ENCODE measurements around the gene PRRG4. TPM values are rescaled to one million over a fixed set of nuclear protein-coding genes. Genes with fewer than 3 reads are reported as not detected.

PRRG4 gene
- total RNA-seq, 1 donor from 2014 or later, result under 0.01 TPM

DNA sequence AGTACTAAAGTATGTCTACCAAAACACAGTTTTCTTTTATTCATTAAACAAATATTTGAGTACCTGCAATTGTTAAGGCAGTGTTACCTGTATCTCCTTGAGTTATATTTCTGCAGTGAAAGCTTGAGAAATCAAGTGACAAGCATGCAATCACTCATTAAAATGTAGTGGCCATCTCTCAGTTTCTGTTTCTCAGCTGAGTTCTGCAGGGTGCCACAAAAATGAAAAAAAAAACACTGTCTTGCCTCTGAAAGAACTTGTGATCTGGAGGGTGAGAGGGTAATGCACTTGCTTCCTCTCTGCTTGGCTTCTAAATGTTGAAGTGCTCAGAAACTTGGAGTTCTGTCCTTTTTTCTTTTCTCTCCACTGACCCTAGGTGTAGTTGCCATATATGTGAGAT is 69.7 kb downstream of the PRRG4 start:
- no peaks in the 10 kb centered on the region for H3K9me3 ChIP-seq (ENCODE audit: control insufficient read depth in 3 of 3, low read length in 3 of 3)
- no peak overlapping the region for H3K27ac ChIP-seq (ENCODE audit: low read depth, low read length)
- no peaks in the 10 kb centered on the region for H3K27me3 ChIP-seq (ENCODE audit: control insufficient read depth in 3 of 3, insufficient read depth in 3 of 3, low read length in 3 of 3)

DNA sequence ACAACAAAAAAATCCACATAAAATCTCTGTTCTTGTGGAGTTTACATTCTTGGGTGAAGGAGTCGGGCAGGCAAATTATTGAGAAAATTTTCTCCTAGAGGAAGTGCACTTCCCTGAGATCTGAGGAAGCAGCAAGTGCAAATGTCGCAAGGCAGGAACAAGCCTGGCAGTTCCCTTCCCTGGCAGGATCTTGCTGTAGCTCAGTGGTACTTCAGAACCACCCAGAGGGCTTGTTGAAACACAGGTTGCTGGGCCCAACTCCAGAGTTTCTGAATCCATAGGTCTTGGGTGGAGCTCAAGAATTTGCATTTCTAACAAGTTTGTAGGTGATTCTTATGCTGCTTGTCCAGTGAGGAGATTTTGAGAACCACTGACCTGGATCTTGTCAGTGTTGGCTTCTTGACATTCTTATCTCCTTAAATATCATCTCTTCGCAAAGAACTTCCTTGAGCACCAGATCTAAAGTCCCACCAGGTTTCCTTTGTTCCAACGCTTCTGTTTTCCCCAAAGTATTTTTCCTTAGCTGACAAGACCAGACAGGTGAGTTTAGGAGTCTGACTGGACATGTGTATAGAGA is 72.5 kb downstream of the PRRG4 start:
- no peak overlapping the region for H3K27ac ChIP-seq (ENCODE audit: low read depth, low read length)
- peaks cover 0 to 5% (median 0%) of the 10 kb centered on the region in 3 donors for H3K4me1 ChIP-seq (ENCODE audit: control insufficient read depth in 3 of 3, insufficient read depth in 3 of 3, low read length in 3 of 3)
- no peaks in the 10 kb centered on the region for H3K27me3 ChIP-seq (ENCODE audit: control insufficient read depth in 3 of 3, insufficient read depth in 3 of 3, low read length in 3 of 3)
- H3K9ac ChIP-seq (ENCODE audit: low read depth in 1 of 3, low read length in 3 of 3), result no peak overlapping the region
- H3K36me3 ChIP-seq (ENCODE audit: control insufficient read depth in 3 of 3, insufficient read depth in 3 of 3, low read length in 3 of 3), result peaks cover 0 to 3% (median 2%) of the 10 kb centered on the region in 3 donors
- no peak overlapping the region for H3K4me3 ChIP-seq (ENCODE audit: low read length in 3 of 3)
- no peaks in the 10 kb centered on the region for H3K9me3 ChIP-seq (ENCODE audit: control insufficient read depth in 3 of 3, low read length in 3 of 3)

More for the DNA sequence above, 69.7 kb downstream of the PRRG4 start:
- Histone ChIP-seq H3K4me1 (ENCODE audit: control insufficient read depth in 3 of 3, insufficient read depth in 3 of 3, low read length in 3 of 3) (peaks cover under 1 to 5% (median 1%) of the 10 kb centered on the region in 3 donors), H3K4me3 (ENCODE audit: low read length in 3 of 3) (no peak overlapping the region), H3K36me3 (ENCODE audit: control insufficient read depth in 3 of 3, insufficient read depth in 3 of 3, low read length in 3 of 3) (peaks cover 0 to 3% (median 2%) of the 10 kb centered on the region in 3 donors), H3K9ac (ENCODE audit: low read depth in 1 of 3, low read length in 3 of 3) (no peak overlapping the region)

DNA sequence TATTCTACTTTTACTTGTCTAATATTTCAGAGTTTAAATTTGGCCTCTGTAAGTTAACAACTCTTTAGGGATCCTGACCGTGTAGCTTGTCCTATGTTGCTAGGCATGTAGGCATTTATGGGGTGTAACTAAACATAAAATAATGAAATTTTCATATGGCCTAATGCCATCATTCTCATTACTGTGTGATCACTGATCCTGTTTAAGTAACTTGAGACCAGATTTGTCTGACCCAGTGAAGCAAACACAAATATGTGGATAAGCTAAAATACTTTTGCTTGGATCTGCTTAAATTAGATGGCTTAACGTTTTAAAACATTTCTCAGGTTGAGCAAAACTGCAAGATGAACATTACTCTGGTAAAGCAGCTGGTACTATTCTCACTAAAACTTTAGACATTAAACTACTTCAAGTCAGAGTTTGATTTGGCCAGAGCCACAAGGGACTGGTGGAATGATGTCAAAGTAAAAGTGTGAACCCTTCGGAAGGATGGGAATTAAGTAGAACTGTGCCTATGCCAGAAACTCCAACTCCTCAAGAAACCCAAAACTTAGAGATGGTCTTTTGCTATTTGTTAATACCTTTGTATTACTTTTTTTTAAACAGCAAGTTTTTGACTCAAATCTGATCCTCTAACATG is 75.4 kb downstream of the PRRG4 start:
- Histone ChIP-seq H3K9me3 (ENCODE audit: control insufficient read depth in 3 of 3, low read length in 3 of 3) (no peaks in the 10 kb centered on the region), H3K36me3 (ENCODE audit: control insufficient read depth in 3 of 3, insufficient read depth in 3 of 3, low read length in 3 of 3) (no peaks in the 10 kb centered on the region), H3K4me1 (ENCODE audit: control insufficient read depth in 3 of 3, insufficient read depth in 3 of 3, low read length in 3 of 3) (peaks cover 0 to 5% (median 0%) of the 10 kb centered on the region in 3 donors), H3K4me3 (ENCODE audit: low read length in 3 of 3) (no peak overlapping the region), H3K27ac (ENCODE audit: low read depth, low read length) (no peak overlapping the region), H3K27me3 (ENCODE audit: control insufficient read depth in 3 of 3, insufficient read depth in 3 of 3, low read length in 3 of 3) (no peaks in the 10 kb centered on the region), H3K9ac (ENCODE audit: low read depth in 1 of 3, low read length in 3 of 3) (no peak overlapping the region)

Other genes with a start within 250 kb of the PRRG4 start
- 154 TPM for gene EIF3M, start 246.1 kb upstream of the PRRG4 start, total RNA-seq
- not detected for gene CCDC73, start 35.3 kb upstream of the PRRG4 start, total RNA-seq
- 29.2 TPM for gene QSER1, start 62.9 kb downstream of the PRRG4 start, total RNA-seq
- gene DEPDC7, start 186.0 kb downstream of the PRRG4 start, total RNA-seq, result 9.9 TPM
- gene TCP11L1, start 209.6 kb downstream of the PRRG4 start, total RNA-seq, result 11.5 TPM

Data from skeletal muscle tissue (tissue), 4 donors.